Amniotic epithelial cell (primary cell): ENCODE measurements around the gene POLR1C.
"Not testable (repeated sequence)": the region's sequence is repeated elsewhere in the genome, so short reads cannot be mapped to it uniquely, and the experiment has no call there.

Source experiments
- DNase-seq: peaks from one replicate; pipeline ENCODE4 v3.0.0-alpha.2; 2010; ENCODE audit warnings: low read depth

POLR1C gene

GRCh38 chr6:43516697-43517504 lies at the start of gene POLR1C, which contains the start of gene YIPF3:
Gene POLR1C (plus strand): TSS chr6:43517089. CDS start chr6:43517110, 21 bp downstream.
Gene YIPF3 (minus strand): TSS chr6:43516926. CDS start chr6:43516807, 119 bp downstream.
- peak; percentile 94 for DNase-seq

- not testable (repeated sequence) for DNase-seq
Measured at GRCh38 chr6:43467265-43467664, 49.6 kb upstream of the POLR1C start.

GRCh38 chr6:43467752-43468151 lies 49.1 kb upstream of the POLR1C start:
- DNase-seq, result no peak

GRCh38 chr6:43468240-43468639 lies 48.6 kb upstream of the POLR1C start:
- DNase-seq, result no peak

- no peak for DNase-seq
Measured at GRCh38 chr6:43468748-43469681, 47.9 kb upstream of the POLR1C start.

- DNase-seq, result no peak
Measured at GRCh38 chr6:43469947-43470346, 46.9 kb upstream of the POLR1C start.

GRCh38 chr6:43471399-43471798 lies 45.5 kb upstream of the POLR1C start:
- no peak for DNase-seq

- no peak for DNase-seq
Measured at GRCh38 chr6:43472515-43472914, 44.4 kb upstream of the POLR1C start.

- DNase-seq, result no peak
Measured at GRCh38 chr6:43475516-43475915, 41.4 kb upstream of the POLR1C start.

- no peak for DNase-seq
Measured at GRCh38 chr6:43476746-43477145, 40.1 kb upstream of the POLR1C start.

- DNase-seq, result peak; percentile 81
Measured at GRCh38 chr6:43477235-43478007, 39.5 kb upstream of the POLR1C start, which contains the start of gene TJAP1. Gene TJAP1 (plus strand): TSS chr6:43477570. CDS start chr6:43499002, 21,432 bp downstream.

- no peak for DNase-seq
Measured at GRCh38 chr6:43478008-43478372, 38.9 kb upstream of the POLR1C start.

GRCh38 chr6:43481075-43481474 lies 35.8 kb upstream of the POLR1C start:
- peak; percentile 17 for DNase-seq

- no peak for DNase-seq
Measured at GRCh38 chr6:43481591-43482236, 35.2 kb upstream of the POLR1C start.

GRCh38 chr6:43488667-43489276 lies 28.1 kb upstream of the POLR1C start:
- DNase-seq, result no peak

GRCh38 chr6:43489277-43490072 lies 27.4 kb upstream of the POLR1C start:
- no peak for DNase-seq

- no peak for DNase-seq
Measured at GRCh38 chr6:43490523-43490939, 26.4 kb upstream of the POLR1C start.

GRCh38 chr6:43491750-43492661 lies 24.9 kb upstream of the POLR1C start:
- peak; percentile 68 for DNase-seq

- DNase-seq, result peak; percentile 18
Measured at GRCh38 chr6:43492673-43493072, 24.2 kb upstream of the POLR1C start.
